OCI-LY3 (cell line): Measurements from ENCODE around the gene ZNF841.
"Not testable (repeated sequence)": the region's sequence is repeated elsewhere in the genome, so short reads cannot be mapped to it uniquely, and the experiment has no call there.

Source experiments
- CTCF ChIP-seq: fragments of 200-600, 300-600 bp; sonication (generic); IDR thresholded peaks from 2 replicates; pipeline ENCODE4 v1.5.1; 2014; ENCODE audit warnings: antibody characterized with exemption, low read length, low read depth
- EZH2phosphoT487 ChIP-seq: fragments of 200-600 bp; shearing (Covaris generic); IDR thresholded peaks from 2 replicates; pipeline ENCODE4 v1.6.1; 2018; ENCODE audit warnings: antibody characterized with exemption, mixed run types, low read depth

- TF ChIP-seq CTCF, EZH2phosphoT487: not testable (repeated sequence)
Measured at GRCh38 chr19:52056480-52056879, 39.1 kb downstream of the ZNF841 start.
